K562 (cell line): Measurements from ENCODE around the gene BCL11A. TPM values are rescaled to one million over a fixed set of nuclear protein-coding genes. Genes with fewer than 3 reads are reported as not detected.

ENCODE experiments used
- ATAC-seq: fragments of 200-7000 bp; cut with Tn5 transposase; 3 replicates; pipeline ENCODE4 v1.9.1; 2020; ENCODE audit warnings: moderate library complexity
- BruUV-seq: library from RNA; stranded (reverse); fragments of 400-500 nt; replicated peaks from 2 replicates; lab custom pipeline; 2021; lab: Mats Ljungman, UMichigan
- CTCF ChIA-PET: fragments of 300-600 bp; formaldehyde crosslinking; extraction: SDS; loops from one replicate; lab custom pipeline; 2021; ENCODE audit warnings: low intra/inter-chr PET ratio; lab: Yijun Ruan, JAX
- POLR2A ChIA-PET: fragments of 300-600, 350-650 bp; sonication (Branson Sonifier 250); formaldehyde crosslinking; extraction: SDS; loops from one replicate; lab custom pipeline; 2021; ENCODE audit warnings: antibody characterized with exemption, inconsistent platforms; lab: Yijun Ruan, JAX
- DNase-seq, 4 experiments: peaks; one replicate each; pipeline versions ENCODE4 v3.0.0 to v3.0.0-alpha.2; 2011 to 2018; ENCODE audit warnings: low spot score in 3 of 4, mixed read lengths in 3 of 4; ENCODE audit errors: extremely low read depth in 1 of 4
- FAIRE-seq: peaks from 2 replicates; lab custom pipeline; 2011; peaks lifted over from hg19 to GRCh38; lab: Jason Lieb, UNC
- H2AFZ ChIP-seq: 2 replicates; pipeline ENCODE4 v1.6.0; 2011; ENCODE audit warnings: low read depth, low read length, control low read depth, inconsistent platforms
- H3K27ac ChIP-seq: fragments of 200-600 bp; 3 replicates; pipeline ENCODE4 v1.8.0; 2011; ENCODE audit warnings: low read depth, mild to moderate bottlenecking, control low read depth, inconsistent platforms, low read length, moderate library complexity, mixed read lengths; ENCODE audit errors: extremely low read depth
- H3K27me3 ChIP-seq, 2 experiments: fragments of 300-600 bp in 1 of 2; 2 replicates in 1 of 2; 3 replicates in 1 of 2; pipeline versions ENCODE4 v1.6.0 to v1.8.0; 2011; ENCODE audit warnings: inconsistent platforms in 2 of 2, low read length in 2 of 2, mild to moderate bottlenecking in 1 of 2, mixed read lengths in 1 of 2, moderate library complexity in 1 of 2; ENCODE audit not compliant: control insufficient read depth in 2 of 2, insufficient read depth in 2 of 2
- H3K36me3 ChIP-seq: fragments of 300-600 bp; 3 replicates; pipeline ENCODE4 v1.8.0; 2011; ENCODE audit warnings: mild to moderate bottlenecking, low read length, inconsistent platforms; ENCODE audit not compliant: control insufficient read depth, insufficient read depth
- H3K4me1 ChIP-seq, 2 experiments: fragments of 200-600 bp in 1 of 2; replicated peaks in 1 of 2; 2 replicates in 1 of 2; 3 replicates in 1 of 2; pipeline versions ENCODE4 v1.5.1 to v1.8.0; 2011; ENCODE audit warnings: inconsistent platforms in 2 of 2, low read length in 2 of 2, mild to moderate bottlenecking in 1 of 2, mixed read lengths in 1 of 2, moderate library complexity in 1 of 2; ENCODE audit not compliant: control insufficient read depth in 2 of 2, insufficient read depth in 2 of 2
- H3K4me2 ChIP-seq: 2 replicates; pipeline ENCODE4 v1.6.1; 2011; ENCODE audit warnings: low read length, control low read depth, inconsistent platforms, mixed read lengths; ENCODE audit not compliant: insufficient read depth
- H3K4me3 ChIP-seq: fragments of 200-600 bp; sonication (generic), shearing (Covaris generic); 2 replicates; pipeline ENCODE4 v1.5.1; 2016; ENCODE audit warnings: control low read depth, inconsistent platforms
- H3K79me2 ChIP-seq: fragments of 200-600 bp; 3 replicates; pipeline ENCODE4 v1.8.0; 2011; ENCODE audit warnings: low read length, inconsistent platforms; ENCODE audit not compliant: control insufficient read depth, insufficient read depth
- H3K9ac ChIP-seq, 2 experiments: 2 replicates each; pipeline versions ENCODE4 v1.6.0 to v1.6.1; 2011; ENCODE audit warnings: low read depth in 2 of 2, low read length in 2 of 2, control low read depth in 1 of 2, inconsistent platforms in 1 of 2, mild to moderate bottlenecking in 1 of 2, mixed read lengths in 1 of 2; ENCODE audit not compliant: insufficient read depth in 1 of 2
- H3K9me1 ChIP-seq: one replicate; pipeline ENCODE4 v1.6.0; 2011; ENCODE audit warnings: inconsistent platforms, mild to moderate bottlenecking, low read length, moderate library complexity; ENCODE audit not compliant: control insufficient read depth, insufficient read depth
- H3K9me3 ChIP-seq: replicated peaks from 2 replicates; pipeline ENCODE4 v1.5.1; 2011; ENCODE audit warnings: low read depth, low read length, inconsistent platforms; ENCODE audit not compliant: control insufficient read depth, insufficient read depth
- H4K20me1 ChIP-seq: replicated peaks from 2 replicates; pipeline ENCODE4 v1.6.1; 2011; ENCODE audit warnings: low read length, inconsistent platforms, mixed read lengths; ENCODE audit not compliant: control insufficient read depth, insufficient read depth
- BACH1 ChIP-seq: fragments of 200-800 bp; sonication (Bioruptor generic); IDR thresholded peaks from 2 replicates; pipeline ENCODE4 v1.6.1; 2016; ENCODE audit warnings: missing genetic modification characterization, missing compliant biosample characterization
- FUS ChIP-seq: fragments of 200-400 bp; formaldehyde crosslinking; optimal IDR thresholded peaks from 2 replicates; pipeline ENCODE3; 2017; ENCODE audit warnings: low read depth, low read length
- GTF2A2 ChIP-seq: IDR thresholded peaks from 2 replicates; pipeline ENCODE4 v1.6.1; 2016; ENCODE audit warnings: mild to moderate bottlenecking, missing genetic modification characterization, missing compliant biosample characterization
- IRF2 ChIP-seq: sonication (generic); formaldehyde crosslinking; IDR thresholded peaks from 2 replicates; pipeline ENCODE4 v1.8.1; 2022; ENCODE audit warnings: mild to moderate bottlenecking, missing genetic modification reagents
- MCM3 ChIP-seq: fragments of 450-650 bp; IDR thresholded peaks from 2 replicates; pipeline ENCODE4 v1.6.1; 2016
- ZKSCAN1 ChIP-seq: fragments of 150-350 bp; IDR thresholded peaks from 2 replicates; pipeline ENCODE4 v1.6.1; 2016; ENCODE audit warnings: low read depth, low read length
- ZNF121 ChIP-seq: sonication (generic); formaldehyde crosslinking; conservative IDR thresholded peaks from 2 replicates; pipeline ENCODE4 v1.8.0; 2022; ENCODE audit warnings: missing genetic modification reagents
- WGBS: fragments of 100-300 bp; shearing (Covaris generic); methylation state at CpG from one replicate; pipeline ENCODE4 v1.1.6; 2016; ENCODE audit warnings: low coverage, mixed read lengths; ENCODE audit not compliant: insufficient coverage; ENCODE audit errors: missing lambda C conversion rate; 5-methylcytosine and 5-hydroxymethylcytosine counted together
- in situ Hi-C: fragments of 300-500 bp; cut with MboI; formaldehyde crosslinking; loops from 4 replicates; pipeline ENCODE4 v1.15.0; 2018; ENCODE audit warnings: inconsistent platforms, mixed read lengths
- intact Hi-C: fragments of 100-400 bp; cut with micrococcal nuclease; formaldehyde crosslinking; loops from 2 replicates; pipeline ENCODE4 v1.14.2; 2022
- polyA plus RNA-seq, 8 experiments: library from polyadenylated mRNA; depleted of rRNA in 4 of 8; stranded (reverse) in 5 of 8; unstranded in 3 of 8; fragments of >200 nt; fragmentation: Nextera tagmentation in 2 of 8; fragmentation: Illumina TruSeq in 1 of 8; extraction: Ambion mirVana in 2 of 8; extraction: Trizol in 1 of 8; gene quantifications; 2 replicates each; pipeline versions ENCODE4 v1.2.1 to v1.2.3, GENCODE V29; 2011 to 2014; ENCODE audit warnings: inconsistent platforms in 1 of 8, missing spikeins in 1 of 8
- total RNA-seq, 7 experiments: library from RNA; depleted of rRNA in 6 of 7; stranded (reverse); fragments of >200 nt in 6 of 7; fragmentation: Illumina TruSeq in 2 of 7; extraction: Trizol in 2 of 7; gene quantifications; 2 replicates each; pipeline versions ENCODE4 v1.2.1 to v1.2.3, GENCODE V29; 2011 to 2021; ENCODE audit warnings: low replicate concordance in 1 of 7
- TF ChIP-seq, protein P1 (sequence below): sonication (generic); formaldehyde crosslinking; IDR thresholded peaks from 2 replicates; pipeline ENCODE4 v1.9.0; 2022; ENCODE audit warnings: mild to moderate bottlenecking, missing genetic modification reagents

Gene BCL11A
- total and polyA plus RNA-seq, 9 of the 15 experiments (the other 6 are each of a cell fraction or from before 2014, with no cell fraction given): 0.13 TPM; not detected in 8

DNA sequence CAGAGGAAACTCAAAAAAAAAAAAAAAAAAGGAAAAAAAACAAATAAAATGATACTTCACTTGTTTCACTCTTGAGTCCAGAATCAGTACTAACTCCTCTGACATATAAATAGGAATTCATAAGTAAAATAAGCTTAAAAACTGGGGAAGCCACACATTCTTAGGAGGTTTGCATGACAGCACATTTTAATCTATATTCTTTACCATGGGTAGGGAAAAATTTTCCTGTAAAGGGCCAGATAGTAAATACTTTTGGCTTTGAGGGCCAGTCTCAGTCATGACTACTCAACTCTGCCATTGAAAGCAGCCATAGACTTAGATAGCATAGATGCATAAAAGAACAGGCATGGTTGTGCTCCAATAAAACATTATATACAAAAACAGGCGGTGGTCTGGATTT is 145.2 kb downstream of the BCL11A start:
- H3K4me3 ChIP-seq: no peak overlapping the region
- no peak overlapping the region for H3K4me2 ChIP-seq
- POLR2A ChIA-PET: no interaction called here
- WGBS: 0% methylated on average over 1 of the region's 1 CpG
- no peaks in the 10 kb centered on the region for H3K36me3 ChIP-seq
- CTCF ChIA-PET: no interaction called here
- H4K20me1 ChIP-seq: no peaks in the 10 kb centered on the region; the same call in 1 of the 2 replicates
- FAIRE-seq: no peak
- intact Hi-C loops: no loop called here
- TF ChIP-seq ZKSCAN1 (no peak), GTF2A2 (tag) (no peak), IRF2 (CRISPR knock-in tag) (no peak), ZNF121 (no peak), BACH1 (tag) (no peak), MCM3 (no peak), FUS (no peak)
- TF ChIP-seq, protein P1, sequence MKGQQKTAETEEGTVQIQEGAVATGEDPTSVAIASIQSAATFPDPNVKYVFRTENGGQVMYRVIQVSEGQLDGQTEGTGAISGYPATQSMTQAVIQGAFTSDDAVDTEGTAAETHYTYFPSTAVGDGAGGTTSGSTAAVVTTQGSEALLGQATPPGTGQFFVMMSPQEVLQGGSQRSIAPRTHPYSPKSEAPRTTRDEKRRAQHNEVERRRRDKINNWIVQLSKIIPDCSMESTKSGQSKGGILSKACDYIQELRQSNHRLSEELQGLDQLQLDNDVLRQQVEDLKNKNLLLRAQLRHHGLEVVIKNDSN (CRISPR knock-in tag): no peak
- TF ChIP-seq, all 486 proteins: peak for 0
- DNase-seq (no peak), ATAC-seq (no peak)
- H3K27ac ChIP-seq: no peak overlapping the region
- H3K79me2 ChIP-seq: no peaks in the 10 kb centered on the region
- no peaks in the 10 kb centered on the region for H3K9me1 ChIP-seq
- no peak overlapping the region for H3K9ac ChIP-seq
- H3K27me3 ChIP-seq: peaks cover 3 to 28% of the 10 kb centered on the region in 2 experiments; a peak in 2 of 5 replicates
- no TSS peak for BruUV-seq
- no peaks in the 10 kb centered on the region for H3K9me3 ChIP-seq
- H3K4me1 ChIP-seq: no peaks in the 10 kb centered on the region
- no peak overlapping the region for H2AFZ ChIP-seq
- in situ Hi-C loops: no loop called here
